ENCODE measurements around the gene GMPR2.
"Not testable (repeated sequence)": the region's sequence is repeated elsewhere in the genome, so short reads cannot be mapped to it uniquely, and the experiment has no call there.

DNA sequence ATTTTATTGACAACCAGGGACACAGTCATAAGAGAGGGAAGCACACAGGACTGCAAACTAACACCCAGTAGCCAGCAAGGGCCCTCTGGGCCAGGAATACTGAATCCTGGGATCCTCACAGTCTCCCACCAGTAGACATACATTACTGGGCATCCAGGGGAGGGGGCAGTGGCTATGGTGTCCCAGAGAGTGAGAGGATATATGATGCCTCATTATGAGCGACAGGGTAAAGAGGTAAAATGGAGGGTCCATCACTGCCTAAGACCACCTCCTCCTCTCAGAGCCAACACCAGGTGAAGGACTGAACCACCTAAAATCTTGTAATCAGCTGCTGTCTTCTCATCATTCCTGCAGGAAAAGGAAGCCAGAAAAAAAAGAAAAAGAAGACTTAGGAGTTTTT lies 15.9 kb upstream of the GMPR2 start:
- TF ChIP-seq MIXL1 (CRISPR knock-in tag; IDR thresholded peaks at IDR 0.05); ESRRA (CRISPR knock-in tag; IDR thresholded peaks at IDR 0.05; ENCODE audit: low read depth); EZH2 (conservative IDR thresholded peaks at IDR 0.05; ENCODE audit: low read depth, low read length); ZNF331 (CRISPR knock-in tag; IDR thresholded peaks at IDR 0.05); HOXD1 (CRISPR knock-in tag; IDR thresholded peaks at IDR 0.05); SP1 (IDR thresholded peaks at IDR 0.05); SP1 (CRISPR knock-in tag; IDR thresholded peaks at IDR 0.05); POLR2AphosphoS5 (IDR thresholded peaks at IDR 0.05; ENCODE audit: low read depth, low read length); ZNF234 (CRISPR knock-in tag; conservative IDR thresholded peaks at IDR 0.05): not testable (repeated sequence)
- TF ChIP-seq, protein P1, sequence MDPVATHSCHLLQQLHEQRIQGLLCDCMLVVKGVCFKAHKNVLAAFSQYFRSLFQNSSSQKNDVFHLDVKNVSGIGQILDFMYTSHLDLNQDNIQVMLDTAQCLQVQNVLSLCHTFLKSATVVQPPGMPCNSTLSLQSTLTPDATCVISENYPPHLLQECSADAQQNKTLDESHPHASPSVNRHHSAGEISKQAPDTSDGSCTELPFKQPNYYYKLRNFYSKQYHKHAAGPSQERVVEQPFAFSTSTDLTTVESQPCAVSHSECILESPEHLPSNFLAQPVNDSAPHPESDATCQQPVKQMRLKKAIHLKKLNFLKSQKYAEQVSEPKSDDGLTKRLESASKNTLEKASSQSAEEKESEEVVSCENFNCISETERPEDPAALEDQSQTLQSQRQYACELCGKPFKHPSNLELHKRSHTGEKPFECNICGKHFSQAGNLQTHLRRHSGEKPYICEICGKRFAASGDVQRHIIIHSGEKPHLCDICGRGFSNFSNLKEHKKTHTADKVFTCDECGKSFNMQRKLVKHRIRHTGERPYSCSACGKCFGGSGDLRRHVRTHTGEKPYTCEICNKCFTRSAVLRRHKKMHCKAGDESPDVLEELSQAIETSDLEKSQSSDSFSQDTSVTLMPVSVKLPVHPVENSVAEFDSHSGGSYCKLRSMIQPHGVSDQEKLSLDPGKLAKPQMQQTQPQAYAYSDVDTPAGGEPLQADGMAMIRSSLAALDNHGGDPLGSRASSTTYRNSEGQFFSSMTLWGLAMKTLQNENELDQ (CRISPR knock-in tag; IDR thresholded peaks at IDR 0.05; ENCODE audit: borderline replicate concordance) = not testable (repeated sequence)
- TF ChIP-seq, protein P2, sequence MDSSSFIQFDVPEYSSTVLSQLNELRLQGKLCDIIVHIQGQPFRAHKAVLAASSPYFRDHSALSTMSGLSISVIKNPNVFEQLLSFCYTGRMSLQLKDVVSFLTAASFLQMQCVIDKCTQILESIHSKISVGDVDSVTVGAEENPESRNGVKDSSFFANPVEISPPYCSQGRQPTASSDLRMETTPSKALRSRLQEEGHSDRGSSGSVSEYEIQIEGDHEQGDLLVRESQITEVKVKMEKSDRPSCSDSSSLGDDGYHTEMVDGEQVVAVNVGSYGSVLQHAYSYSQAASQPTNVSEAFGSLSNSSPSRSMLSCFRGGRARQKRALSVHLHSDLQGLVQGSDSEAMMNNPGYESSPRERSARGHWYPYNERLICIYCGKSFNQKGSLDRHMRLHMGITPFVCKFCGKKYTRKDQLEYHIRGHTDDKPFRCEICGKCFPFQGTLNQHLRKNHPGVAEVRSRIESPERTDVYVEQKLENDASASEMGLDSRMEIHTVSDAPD (CRISPR knock-in tag; IDR thresholded peaks at IDR 0.05) = not testable (repeated sequence)
